T-helper 17 cell (primary cell): ENCODE measurements around the gene MYL6. TPM values are rescaled to one million over a fixed set of nuclear protein-coding genes. Genes with fewer than 3 reads are reported as not detected.
"Not testable (repeated sequence)": the region's sequence is repeated elsewhere in the genome, so short reads cannot be mapped to it uniquely, and the experiment has no call there.

Source experiments
- ATAC-seq: fragments of 150-1000 bp; cut with Tn5 transposase; 2 replicates; pipeline ENCODE4 v1.10.0; 2021; ENCODE audit warnings: mild to moderate bottlenecking, moderate library complexity
- DNase-seq, 3 donors: peaks; one replicate each; pipeline versions ENCODE4 v3.0.0 to v3.0.0-alpha.2; 2020 to 2021
- H3K9me3 ChIP-seq: one replicate; pipeline ENCODE4 v1.7.0; 2013; ENCODE audit warnings: low read length, mild to moderate bottlenecking; ENCODE audit not compliant: control insufficient read depth, poor library complexity, severe bottlenecking
- H3K27ac Mint-ChIP-seq: one replicate; pipeline ENCODE4 v1.8.0; 2022; ENCODE audit warnings: mild to moderate bottlenecking, moderate library complexity, mixed read lengths
- H3K27me3 Mint-ChIP-seq: one replicate; pipeline ENCODE4 v1.8.0; 2022; ENCODE audit warnings: mixed read lengths
- H3K36me3 Mint-ChIP-seq: one replicate; pipeline ENCODE4 v1.8.0; 2022; ENCODE audit warnings: low read depth, mixed read lengths
- H3K4me1 Mint-ChIP-seq: one replicate; pipeline ENCODE4 v1.8.0; 2022; ENCODE audit warnings: mild to moderate bottlenecking, mixed read lengths
- H3K4me3 Mint-ChIP-seq: one replicate; pipeline ENCODE4 v1.8.0; 2022; ENCODE audit warnings: mild to moderate bottlenecking, moderate library complexity, mixed read lengths
- total RNA-seq, 4 donors: library from RNA in 2 of 4; stranded (reverse) in 2 of 4; gene quantifications; one replicate each; pipeline ENCODE4 v1.2.3 and lab custom pipeline; 2022 to 2026

MYL6 gene
- total RNA-seq, 2 donors from 2014 or later: 741 to 784 TPM

GRCh38 chr12:56156464-56157200, 1.5 kb upstream of the MYL6 start:
- peak overlapping the region; percentile 100 for H3K4me3 Mint-ChIP-seq
- peak overlapping the region; percentile 99 for H3K27ac Mint-ChIP-seq
- ATAC-seq, H3K9me3 ChIP-seq, H3K27me3 Mint-ChIP-seq, DNase-seq: not testable (repeated sequence)
- H3K4me1 Mint-ChIP-seq: peaks cover 48% of the 10 kb centered on the region
- H3K36me3 Mint-ChIP-seq: peaks cover 11% of the 10 kb centered on the region

DNA sequence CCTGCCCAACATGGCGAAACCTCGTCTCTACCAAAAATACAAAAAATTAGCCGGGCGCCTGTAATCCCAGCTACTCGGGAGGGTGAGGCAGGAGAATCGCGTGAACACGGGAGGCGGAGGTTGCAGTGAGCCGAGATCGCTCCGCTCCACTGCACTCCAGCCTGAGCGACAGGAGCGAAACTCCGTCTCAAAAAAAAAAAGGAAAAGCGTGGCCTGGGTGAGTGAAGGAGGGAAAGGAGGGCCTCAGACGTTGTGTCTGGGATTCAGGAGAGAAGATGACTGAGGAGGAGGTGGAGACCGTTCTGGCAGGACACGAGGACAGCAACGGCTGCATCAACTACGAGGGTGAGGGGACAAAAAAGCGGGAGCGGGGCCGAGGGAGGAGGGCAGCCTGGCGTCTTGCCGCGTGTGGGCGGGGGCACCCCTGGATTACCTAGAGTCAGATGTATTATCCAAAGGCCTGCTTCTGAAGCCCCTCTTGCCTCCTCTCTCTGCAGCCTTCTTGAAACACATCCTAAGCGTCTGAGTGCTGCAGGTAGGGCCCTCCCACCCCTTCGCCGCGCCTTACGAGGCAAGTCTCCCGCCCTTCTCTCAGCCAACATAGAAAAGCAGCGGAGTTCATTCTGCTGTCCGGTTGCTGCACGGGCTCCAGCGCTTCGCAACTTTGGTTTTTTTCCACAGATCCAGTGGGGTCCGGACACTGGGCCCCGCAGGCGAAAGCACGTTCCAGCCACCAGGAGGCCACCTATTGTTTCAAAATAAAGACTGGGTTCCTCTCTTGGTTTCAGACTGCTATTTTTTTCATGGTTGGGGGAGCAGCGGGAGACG, 744 bp upstream of the MYL6 start:
- Mint-ChIP-seq H3K4me1 (peaks cover 46% of the 10 kb centered on the region), H3K27me3 (no peaks in the 10 kb centered on the region), H3K36me3 (peaks cover 11% of the 10 kb centered on the region), H3K27ac (peak overlapping the region; percentile 99), H3K4me3 (peak overlapping the region; percentile 100)
- peak in 2 of 3 donors; percentile 21 to 24 for DNase-seq
- ATAC-seq: peak; percentile 49
- no peaks in the 10 kb centered on the region for H3K9me3 ChIP-seq

GRCh38 chr12:56158926-56159461, 835 bp downstream of the MYL6 start:
- H3K9me3 ChIP-seq: no peaks in the 10 kb centered on the region
- DNase-seq (no peak), ATAC-seq (no peak)
- Mint-ChIP-seq H3K36me3 (peaks cover 11% of the 10 kb centered on the region), H3K4me1 (peaks cover 48% of the 10 kb centered on the region), H3K27ac (peak overlapping the region; percentile 99), H3K4me3 (peak overlapping the region; percentile 100), H3K27me3 (no peaks in the 10 kb centered on the region)

GRCh38 chr12:56159482-56160192, 1.5 kb downstream of the MYL6 start:
- DNase-seq (no peak), ATAC-seq (no peak)
- peak overlapping the region; percentile 99 for H3K27ac Mint-ChIP-seq
- no peaks in the 10 kb centered on the region for H3K27me3 Mint-ChIP-seq
- H3K4me1 Mint-ChIP-seq: peaks cover 53% of the 10 kb centered on the region
- H3K4me3 Mint-ChIP-seq: peak overlapping the region; percentile 100
- H3K9me3 ChIP-seq: no peaks in the 10 kb centered on the region
- peaks cover 14% of the 10 kb centered on the region for H3K36me3 Mint-ChIP-seq

GRCh38 chr12:56160193-56160763, 2.1 kb downstream of the MYL6 start:
- H3K9me3 ChIP-seq: no peaks in the 10 kb centered on the region
- Mint-ChIP-seq H3K4me1 (peaks cover 53% of the 10 kb centered on the region), H3K36me3 (peaks cover 14% of the 10 kb centered on the region), H3K27ac (peak overlapping the region; percentile 99), H3K4me3 (peak overlapping the region; percentile 100), H3K27me3 (no peaks in the 10 kb centered on the region)
- ATAC-seq (peak; percentile 65), DNase-seq (peak; percentile 44 to 58 (median 45))

GRCh38 chr12:56160894-56161689, 2.9 kb downstream of the MYL6 start:
- Mint-ChIP-seq H3K27me3 (no peaks in the 10 kb centered on the region), H3K4me1 (peaks cover 49% of the 10 kb centered on the region)
- no peak for ATAC-seq

GRCh38 chr12:56161690-56162351, 3.7 kb downstream of the MYL6 start:
- ATAC-seq (no peak), DNase-seq (no peak)
- Mint-ChIP-seq H3K4me1 (peaks cover 49% of the 10 kb centered on the region), H3K27ac (peak overlapping the region; percentile 99), H3K36me3 (peaks cover 18% of the 10 kb centered on the region), H3K27me3 (no peaks in the 10 kb centered on the region), H3K4me3 (peak overlapping the region; percentile 100)
- H3K9me3 ChIP-seq: no peaks in the 10 kb centered on the region

More at GRCh38 chr12:56160894-56161689, 2.9 kb downstream of the MYL6 start:
- H3K36me3 Mint-ChIP-seq: peaks cover 18% of the 10 kb centered on the region
- peak overlapping the region; percentile 100 for H3K4me3 Mint-ChIP-seq
- DNase-seq: no peak
- no peaks in the 10 kb centered on the region for H3K9me3 ChIP-seq
- H3K27ac Mint-ChIP-seq: peak overlapping the region; percentile 99

- Mint-ChIP-seq H3K36me3 (peaks cover 22% of the 10 kb centered on the region), H3K27me3 (no peaks in the 10 kb centered on the region), H3K4me1 (peaks cover 46% of the 10 kb centered on the region), H3K27ac (peak overlapping the region; percentile 99), H3K4me3 (peak overlapping the region; percentile 53)
- H3K9me3 ChIP-seq: no peaks in the 10 kb centered on the region
- ATAC-seq (no peak), DNase-seq (no peak)
Observed at GRCh38 chr12:56162468-56163290, 4.5 kb downstream of the MYL6 start.

DNA sequence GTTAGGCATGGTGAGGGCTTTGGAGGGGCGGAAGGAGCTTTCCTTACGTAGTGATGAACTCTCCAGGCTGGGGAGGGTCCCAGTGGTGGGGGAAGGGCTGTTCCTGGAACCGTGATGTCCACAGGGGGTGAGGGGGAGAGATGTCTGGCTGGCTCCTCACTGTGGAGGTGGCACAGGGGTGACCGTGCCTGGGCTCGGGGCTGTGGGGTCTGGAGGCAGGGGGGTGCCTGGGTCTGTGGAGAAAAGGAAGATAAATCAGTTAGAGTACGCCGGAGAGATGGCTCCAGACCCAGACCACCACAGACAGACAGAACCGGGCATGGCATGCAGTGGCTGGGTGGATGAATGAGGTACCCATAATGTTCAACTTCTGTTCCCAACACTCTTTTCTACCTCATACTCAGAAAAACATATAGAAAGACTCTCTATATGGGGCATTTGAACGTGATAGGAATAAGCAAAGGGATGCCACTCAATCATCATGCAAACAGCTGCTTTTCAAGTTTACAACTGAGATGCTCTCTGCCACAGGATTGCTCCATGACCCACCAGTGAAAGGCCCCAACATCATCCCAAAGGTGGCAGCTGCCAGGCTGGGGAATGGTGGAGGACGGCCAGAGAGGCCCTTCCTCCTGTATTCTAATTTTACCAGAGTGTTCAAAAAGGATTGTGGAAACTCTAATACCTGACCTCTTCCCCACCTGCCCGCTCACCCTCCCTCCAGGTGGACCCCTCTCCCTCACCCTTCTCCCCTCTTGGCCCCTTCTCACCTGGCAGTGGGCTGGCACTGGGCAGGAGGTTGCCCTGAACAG, 5.6 kb downstream of the MYL6 start:
- DNase-seq (no peak), ATAC-seq (no peak)
- Mint-ChIP-seq H3K27me3 (no peaks in the 10 kb centered on the region), H3K4me1 (peaks cover 41% of the 10 kb centered on the region), H3K4me3 (peak overlapping the region; percentile 59), H3K27ac (peak overlapping the region; percentile 99), H3K36me3 (peaks cover 18% of the 10 kb centered on the region)
- H3K9me3 ChIP-seq: no peaks in the 10 kb centered on the region

DNA sequence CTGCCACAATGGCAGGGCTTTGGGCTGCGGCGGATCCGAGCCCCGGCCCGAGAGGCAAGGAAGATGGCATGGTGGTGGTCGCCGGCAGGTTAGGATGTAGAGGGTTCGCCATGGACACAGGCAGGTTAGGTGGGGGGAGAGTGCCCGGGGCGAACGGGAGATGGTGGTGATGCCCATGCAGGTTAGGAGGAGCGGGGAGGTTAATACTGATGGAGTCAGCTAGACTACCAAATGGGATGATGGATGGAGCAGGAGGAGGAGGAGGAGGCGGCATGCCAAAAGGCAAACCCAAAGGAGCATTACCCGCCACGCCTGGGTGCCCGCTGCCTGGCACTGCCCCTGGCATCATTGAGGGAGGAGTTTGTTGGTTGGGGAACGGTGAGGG, 6.2 kb downstream of the MYL6 start:
- Mint-ChIP-seq H3K36me3 (peaks cover 14% of the 10 kb centered on the region), H3K27me3 (no peaks in the 10 kb centered on the region), H3K27ac (no peak overlapping the region), H3K4me1 (peaks cover 35% of the 10 kb centered on the region), H3K4me3 (no peak overlapping the region)
- ATAC-seq (no peak), DNase-seq (no peak)
- no peaks in the 10 kb centered on the region for H3K9me3 ChIP-seq
